GM21576 (cell line): ENCODE results near the gene OR52N5.

Experiments used
- ATAC-seq: cut with Tn5 transposase; IDR thresholded peaks from one replicate; pipeline ENCODE4 v1.9.1; 2021; ENCODE audit warnings: mild to moderate bottlenecking, moderate library complexity; ENCODE audit not compliant: unreplicated experiment

The OR52N5 gene

GRCh38 chr11:5726351-5726750 lies 56.8 kb downstream of the OR52N5 start:
- ATAC-seq = no peak
